Body of pancreas (tissue), 4 donors: Measurements from ENCODE around the gene PRPF8.

ENCODE experiments used
- CTCF ChIP-seq, 7 experiments: fragments of 450-650 bp in 4 of 7; fragments of 200-600 bp in 3 of 7; sonication (generic) in 3 of 7; IDR thresholded peaks; one replicate each; pipeline ENCODE4 v1.5.1; 2016 to 2019; ENCODE audit warnings: antibody characterized with exemption in 7 of 7
- POLR2A ChIP-seq, 3 donors: fragments of 450-650 bp; IDR thresholded peaks; one replicate each; pipeline ENCODE4 v1.6.1; 2016; ENCODE audit warnings: antibody characterized with exemption in 3 of 3, mild to moderate bottlenecking in 2 of 3

GRCh38 chr17:1650731-1651558 is 33.7 kb downstream of the PRPF8 start:
- no peak for TF ChIP-seq CTCF (IDR thresholded peaks at IDR 0.05)
- TF ChIP-seq POLR2A (IDR thresholded peaks at IDR 0.05), result no peak
